Retinal pigment epithelial cell (primary cell): ENCODE measurements around the gene PTRHD1.

Experiments
- DNase-seq: peaks from one replicate; pipeline ENCODE4 v3.0.0-alpha.2; 2010; ENCODE audit warnings: low read depth
- H3K4me3 ChIP-seq: 2 replicates; pipeline ENCODE4 v1.5.1; 2011; ENCODE audit warnings: mild to moderate bottlenecking, low read length, control low read depth, moderate library complexity
- TF ChIP-seq, protein P1 (sequence below): conservative IDR thresholded peaks from 2 replicates; pipeline ENCODE4 v1.5.1; 2011; ENCODE audit warnings: low read depth, low read length, control low read depth, inconsistent platforms

Gene PTRHD1

DNA sequence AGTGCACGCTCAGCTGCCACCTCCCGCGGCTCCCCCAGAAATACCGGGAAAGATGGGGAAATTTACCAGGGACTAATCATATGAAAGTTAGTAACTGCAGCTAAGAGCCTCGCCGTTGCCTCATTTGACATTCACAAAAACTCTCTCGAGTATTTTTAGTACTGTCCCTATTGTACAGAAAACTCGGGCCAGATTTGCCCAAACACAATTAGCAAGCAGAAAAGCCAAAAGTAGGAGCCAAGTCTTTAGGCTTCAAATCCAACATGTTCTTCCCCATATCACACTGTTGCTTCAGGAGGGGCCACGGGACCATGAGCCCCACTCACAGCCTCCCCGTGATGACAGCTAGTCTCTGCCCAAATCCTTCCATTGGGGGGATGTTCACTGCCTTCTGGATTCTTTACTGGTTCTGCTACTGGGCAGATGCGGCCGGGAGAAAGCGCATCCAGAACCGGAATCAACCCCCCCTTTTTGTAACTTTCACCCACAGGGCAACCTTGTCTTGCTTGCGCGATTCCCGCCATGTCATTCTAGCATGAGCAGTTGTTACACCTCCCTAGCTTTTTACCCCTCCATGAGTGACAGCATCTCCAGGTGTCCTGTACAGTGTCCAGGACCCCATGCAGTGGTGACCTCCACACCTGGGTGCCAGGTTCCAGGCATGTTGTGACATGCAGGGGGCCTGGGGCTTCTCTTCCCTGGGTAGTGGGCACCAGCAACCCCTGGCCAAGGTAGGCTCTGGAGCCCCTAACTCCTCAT lies 35.2 kb upstream of the PTRHD1 start:
- TF ChIP-seq, protein P1, sequence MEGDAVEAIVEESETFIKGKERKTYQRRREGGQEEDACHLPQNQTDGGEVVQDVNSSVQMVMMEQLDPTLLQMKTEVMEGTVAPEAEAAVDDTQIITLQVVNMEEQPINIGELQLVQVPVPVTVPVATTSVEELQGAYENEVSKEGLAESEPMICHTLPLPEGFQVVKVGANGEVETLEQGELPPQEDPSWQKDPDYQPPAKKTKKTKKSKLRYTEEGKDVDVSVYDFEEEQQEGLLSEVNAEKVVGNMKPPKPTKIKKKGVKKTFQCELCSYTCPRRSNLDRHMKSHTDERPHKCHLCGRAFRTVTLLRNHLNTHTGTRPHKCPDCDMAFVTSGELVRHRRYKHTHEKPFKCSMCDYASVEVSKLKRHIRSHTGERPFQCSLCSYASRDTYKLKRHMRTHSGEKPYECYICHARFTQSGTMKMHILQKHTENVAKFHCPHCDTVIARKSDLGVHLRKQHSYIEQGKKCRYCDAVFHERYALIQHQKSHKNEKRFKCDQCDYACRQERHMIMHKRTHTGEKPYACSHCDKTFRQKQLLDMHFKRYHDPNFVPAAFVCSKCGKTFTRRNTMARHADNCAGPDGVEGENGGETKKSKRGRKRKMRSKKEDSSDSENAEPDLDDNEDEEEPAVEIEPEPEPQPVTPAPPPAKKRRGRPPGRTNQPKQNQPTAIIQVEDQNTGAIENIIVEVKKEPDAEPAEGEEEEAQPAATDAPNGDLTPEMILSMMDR = no peak
- H3K4me3 ChIP-seq = no peak overlapping the region
- no peak for DNase-seq

DNA sequence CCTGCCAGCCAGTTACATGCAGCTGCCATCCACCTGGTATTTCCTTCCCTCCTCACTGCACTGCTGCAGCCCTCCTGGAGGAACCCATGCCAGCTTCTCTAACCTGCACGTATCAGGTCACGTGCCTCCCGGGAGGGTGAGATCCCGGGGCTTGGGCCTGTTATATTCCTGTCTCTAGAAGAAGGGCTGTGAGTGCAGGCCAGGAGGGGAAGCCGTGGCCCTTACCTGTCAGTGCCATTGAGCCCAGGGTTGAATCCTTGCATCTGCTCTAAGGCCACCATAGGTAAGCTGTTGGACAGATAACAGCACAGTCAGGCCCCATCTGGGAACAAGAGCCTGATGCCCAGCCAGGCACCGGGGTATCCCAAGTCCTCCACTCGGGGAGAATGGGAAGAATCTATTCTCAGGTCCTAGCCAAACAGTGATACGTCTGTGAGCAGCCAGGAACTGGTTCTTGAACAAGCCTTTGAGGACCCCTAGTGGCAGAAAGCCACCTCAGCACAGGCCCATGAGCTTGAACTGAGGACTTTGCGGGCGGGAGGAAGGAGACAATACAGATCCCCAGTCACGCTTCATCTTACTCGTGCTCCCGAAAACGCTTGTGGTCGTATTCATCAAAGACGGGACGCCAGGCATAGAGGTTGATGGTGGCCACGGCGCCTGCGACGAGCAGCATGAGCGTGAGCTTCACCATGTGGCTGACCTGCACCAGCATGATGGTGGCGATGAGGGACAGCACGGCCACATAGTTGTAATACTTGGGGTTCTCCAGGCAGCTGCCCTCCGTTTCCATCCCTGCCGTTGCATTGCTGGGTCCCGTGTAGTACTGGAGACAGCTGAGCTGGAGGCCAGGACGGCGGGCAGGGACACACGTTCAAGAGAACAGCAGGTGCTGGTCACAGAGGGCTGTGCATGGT lies 34.4 kb upstream of the PTRHD1 start:
- TF ChIP-seq, protein P1 = peak; percentile 97
- DNase-seq = peak; percentile 63
- H3K4me3 ChIP-seq = peak overlapping the region; percentile 35

DNA sequence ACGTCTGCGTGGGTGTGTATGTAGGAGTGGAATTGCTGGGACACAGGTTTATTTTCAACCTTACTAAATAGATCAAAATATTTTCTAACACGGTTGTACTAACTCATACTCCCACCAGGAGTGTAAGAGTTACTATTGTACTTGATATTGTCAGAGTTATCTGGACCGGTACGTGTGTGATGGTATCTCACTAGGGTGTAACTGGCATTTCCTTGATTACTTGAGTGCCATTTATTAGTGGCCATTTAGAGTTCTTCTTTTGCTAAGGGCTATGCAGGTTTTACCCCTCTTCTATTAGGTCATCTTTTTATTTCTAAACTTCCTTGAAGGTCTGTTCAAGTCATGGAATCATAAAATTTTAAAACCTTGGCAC lies 33.6 kb upstream of the PTRHD1 start:
- no peak overlapping the region for H3K4me3 ChIP-seq
- TF ChIP-seq, protein P1 = no peak
- no peak for DNase-seq

DNA sequence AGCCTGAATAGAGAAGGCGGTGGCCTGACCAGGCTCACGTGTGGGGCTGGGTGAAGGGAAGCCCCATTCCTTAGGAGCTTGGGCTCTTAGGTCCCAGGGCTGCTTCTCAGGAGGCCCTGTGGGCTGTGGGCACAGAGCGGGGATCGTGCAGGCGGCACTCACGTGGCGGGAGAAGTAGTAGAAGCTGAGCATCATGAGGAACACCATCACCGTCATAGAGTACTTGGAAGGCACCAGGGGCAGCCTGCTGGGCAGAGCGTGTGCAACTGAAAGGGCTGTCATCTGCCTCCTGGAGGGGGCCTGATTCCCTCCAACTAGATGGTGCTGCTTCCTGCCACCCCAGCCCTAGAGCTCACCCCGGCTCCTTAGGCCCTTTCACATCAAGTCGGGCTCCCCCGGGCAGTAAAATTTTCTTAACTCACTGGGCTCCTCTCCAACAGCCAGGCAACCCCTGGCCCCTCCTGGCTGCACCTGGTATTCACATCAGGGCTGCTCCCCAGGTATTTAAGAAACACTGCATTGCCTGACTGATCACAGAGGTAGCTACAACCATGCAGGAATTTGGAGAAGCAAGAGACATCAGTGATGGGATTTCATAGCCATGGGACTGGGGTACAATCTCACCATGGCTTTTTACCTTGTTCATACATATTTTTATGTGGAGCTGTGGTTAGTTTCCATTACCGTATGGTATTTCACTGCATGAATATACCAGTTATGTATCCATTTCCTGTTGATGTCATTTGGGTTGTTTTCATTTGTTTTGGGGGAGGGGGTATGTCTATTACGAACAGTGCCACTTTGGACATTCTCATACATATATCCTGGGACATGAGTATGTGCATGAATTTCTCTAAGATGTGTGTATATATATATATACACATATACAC lies 32.9 kb upstream of the PTRHD1 start:
- TF ChIP-seq, protein P1 = no peak
- no peak overlapping the region for H3K4me3 ChIP-seq
- no peak for DNase-seq

DNA sequence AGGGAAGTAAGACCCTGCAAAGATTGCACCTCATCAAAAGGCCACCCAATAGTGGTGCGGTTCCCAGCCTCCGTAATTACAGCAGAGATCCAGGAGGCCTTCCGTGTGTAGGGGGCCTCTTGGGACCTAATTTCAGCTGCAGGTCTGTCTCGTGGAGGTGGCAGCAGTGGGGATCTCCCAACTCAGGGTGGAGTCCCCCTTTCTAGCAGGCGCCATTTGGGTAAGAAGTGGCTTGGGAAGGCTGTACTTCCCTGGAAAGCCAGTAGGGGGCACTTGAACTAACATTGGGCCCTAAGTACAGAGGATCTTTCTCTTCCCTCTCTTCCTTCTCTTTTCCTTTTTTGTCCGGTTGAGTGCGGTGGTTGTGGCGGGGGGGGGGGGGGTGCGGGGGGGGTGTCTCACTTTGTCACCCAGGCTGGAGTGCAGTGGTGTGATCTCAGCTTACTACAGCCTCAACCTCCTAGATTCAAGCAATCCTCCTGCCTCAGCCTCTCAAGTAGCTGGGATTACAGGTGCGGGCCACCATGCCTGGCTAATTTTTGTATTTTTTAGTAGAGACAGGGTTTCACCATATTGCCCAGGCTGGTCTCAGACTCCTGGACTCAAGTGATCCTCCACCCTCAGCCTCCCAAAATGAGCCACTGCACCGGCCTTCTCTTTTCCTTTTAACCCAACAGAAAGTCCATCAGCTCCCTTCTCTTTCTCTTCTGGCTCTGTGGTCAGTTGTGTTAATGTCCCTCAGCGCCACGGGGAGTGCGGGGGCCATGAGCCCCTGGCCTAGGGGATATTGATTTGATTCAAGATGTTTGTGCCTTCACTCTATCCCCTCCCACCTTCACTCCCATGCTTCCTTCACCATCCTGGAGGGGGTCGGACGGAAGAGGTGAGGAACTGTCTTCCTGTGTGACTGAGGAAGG lies 32.0 kb upstream of the PTRHD1 start:
- no peak for DNase-seq
- TF ChIP-seq, protein P1 = peak; percentile 60
- no peak overlapping the region for H3K4me3 ChIP-seq

DNA sequence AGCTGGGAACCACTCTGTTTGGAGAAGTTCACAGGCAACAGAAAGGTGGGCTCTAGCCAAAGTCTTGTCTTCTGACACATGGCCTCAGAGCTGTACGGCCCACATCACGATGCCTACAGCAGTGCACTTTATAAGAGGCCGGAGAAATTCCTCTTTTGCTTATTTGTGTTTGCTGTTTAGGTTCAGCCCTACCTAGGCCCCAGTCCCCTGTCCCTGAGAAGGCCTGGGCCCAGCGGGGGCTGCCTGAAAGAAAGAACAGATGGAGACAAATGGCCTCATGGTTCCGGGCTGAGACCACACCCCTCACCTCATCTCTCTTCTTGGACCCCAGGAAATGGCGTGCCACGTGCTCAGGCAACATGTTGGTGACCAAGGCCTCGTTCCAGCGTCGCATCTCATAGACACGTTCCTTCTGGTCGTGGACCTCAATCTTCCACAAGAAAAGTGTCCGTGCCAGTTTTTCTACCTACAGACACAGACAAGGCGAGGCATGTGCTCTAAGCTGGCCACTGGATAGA lies 30.9 kb upstream of the PTRHD1 start:
- TF ChIP-seq, protein P1 = no peak
- DNase-seq = no peak

More for the DNA sequence above, 30.9 kb upstream of the PTRHD1 start:
- no peak overlapping the region for H3K4me3 ChIP-seq
